GM21717 (cell line): Measurements from ENCODE around the gene SAMD14.

ENCODE experiments used
- ATAC-seq: cut with Tn5 transposase; IDR thresholded peaks from one replicate; pipeline ENCODE4 v1.9.1; 2021; ENCODE audit warnings: mild to moderate bottlenecking, moderate library complexity; ENCODE audit not compliant: unreplicated experiment

The SAMD14 gene

GRCh38 chr17:50148226-50149090 is 18.5 kb upstream of the SAMD14 start:
- peak; percentile 36 for ATAC-seq

DNA sequence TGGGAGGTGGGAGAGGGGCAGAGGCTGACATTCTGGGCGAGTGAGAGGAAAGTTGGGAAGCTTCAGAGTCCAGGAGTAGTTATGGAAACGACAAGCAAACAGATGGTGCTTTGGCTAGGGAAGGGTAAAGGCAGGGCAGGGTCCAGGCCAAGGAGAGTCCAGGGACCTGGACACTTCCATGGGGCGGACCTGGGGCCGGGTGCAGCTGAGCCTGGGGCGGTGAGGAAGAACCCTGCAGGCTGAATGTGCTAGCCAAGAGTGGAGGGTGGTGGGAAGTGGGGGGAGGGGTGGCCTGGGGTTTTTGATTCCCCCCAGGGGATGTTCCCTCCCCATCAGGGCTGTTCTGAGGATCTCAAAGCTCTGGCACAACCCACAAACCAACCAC is 17.9 kb upstream of the SAMD14 start:
- no peak for ATAC-seq

- ATAC-seq, result no peak
These were observed 17.1 kb upstream of the SAMD14 start for GRCh38 chr17:50146927-50147665.

GRCh38 chr17:50146230-50146926 is 16.4 kb upstream of the SAMD14 start:
- no peak for ATAC-seq

- ATAC-seq, result no peak
These were observed 15.7 kb upstream of the SAMD14 start for GRCh38 chr17:50145532-50146229.

DNA sequence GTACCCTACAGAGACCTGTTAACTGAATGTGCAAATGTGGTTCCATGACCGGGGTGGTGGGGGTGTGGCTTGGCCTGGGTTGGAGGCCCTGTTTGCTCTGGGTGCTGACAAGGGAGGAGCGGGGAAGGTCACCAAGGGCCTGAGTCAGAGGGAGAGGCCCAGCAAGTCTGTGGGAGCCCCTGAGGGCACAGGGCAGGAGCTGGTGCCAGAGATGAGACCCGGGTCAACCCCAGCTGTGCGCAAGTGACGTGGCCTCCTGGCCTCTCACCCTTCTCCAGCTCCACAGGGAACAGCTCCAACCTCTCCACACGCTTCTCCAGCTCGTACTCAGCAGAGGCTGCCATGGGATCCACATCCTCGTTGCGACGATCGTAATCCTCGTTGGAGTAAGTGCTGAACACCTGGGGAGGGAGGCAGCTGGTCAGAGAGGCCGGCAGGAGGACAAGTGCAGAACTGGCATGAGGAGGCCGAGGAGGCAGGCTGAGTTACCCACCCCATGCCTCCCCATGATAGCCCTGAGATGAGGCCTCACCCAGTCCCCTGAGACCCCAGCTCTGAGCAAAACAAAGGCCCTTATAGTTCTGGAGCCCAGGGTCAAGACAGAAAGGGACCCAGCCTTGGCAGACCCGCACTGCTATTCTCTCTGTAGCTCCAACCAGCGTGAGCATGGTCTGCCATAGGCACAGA is 15.0 kb upstream of the SAMD14 start:
- ATAC-seq, result no peak

DNA sequence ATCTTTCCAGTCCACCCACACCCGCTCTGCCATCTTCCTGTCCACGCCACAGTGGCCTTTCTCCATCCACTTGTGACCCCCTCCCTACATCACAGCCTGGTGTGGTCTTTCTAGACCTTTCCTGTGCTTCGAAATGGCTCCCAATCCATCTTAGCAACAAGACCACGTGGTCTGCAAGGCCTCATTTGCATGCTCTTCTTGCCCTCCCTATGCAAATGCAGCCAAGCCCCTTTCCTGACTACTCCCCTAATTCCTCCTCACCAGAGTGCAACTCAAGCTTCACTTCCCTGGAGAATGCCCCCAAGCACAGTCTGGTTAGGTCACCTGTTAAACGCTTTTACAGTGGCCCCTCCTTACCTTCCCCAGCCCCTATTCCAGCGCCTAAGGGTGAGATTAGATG is 14.4 kb upstream of the SAMD14 start:
- ATAC-seq, result no peak

DNA sequence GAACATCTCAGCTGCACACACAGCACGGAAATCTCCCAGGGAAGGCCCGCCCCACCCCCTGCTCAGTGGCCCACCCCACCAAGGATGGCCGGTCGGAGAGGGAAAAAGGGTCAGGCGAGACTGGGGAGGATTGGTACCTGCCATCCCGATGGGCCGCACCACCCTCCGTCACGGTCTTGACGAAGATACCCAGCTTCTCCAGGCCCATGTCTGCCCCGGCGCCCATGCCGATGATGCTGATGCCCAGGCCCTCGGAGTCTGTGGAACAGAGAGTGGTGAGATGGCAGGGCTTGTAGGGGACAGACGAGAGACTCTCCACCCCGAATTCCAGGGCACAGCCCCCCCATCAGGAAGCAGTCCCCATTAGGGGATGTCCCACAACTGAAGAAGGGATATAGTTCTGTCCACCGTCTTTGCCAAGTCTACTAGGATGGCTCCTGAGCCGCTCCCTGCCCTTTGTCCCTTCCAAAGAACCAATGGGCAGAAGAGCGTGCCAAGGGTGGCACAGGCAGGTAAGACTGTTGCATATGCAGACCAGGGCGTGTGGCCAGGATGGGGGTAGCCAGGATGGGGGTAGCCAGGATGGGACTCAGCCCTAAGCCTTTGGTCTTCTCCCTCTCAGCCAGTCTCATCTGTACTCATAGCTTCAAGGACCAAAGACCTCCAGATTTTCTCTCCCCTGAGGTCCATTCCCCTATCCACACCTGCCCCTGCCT is 13.7 kb upstream of the SAMD14 start:
- no peak for ATAC-seq

DNA sequence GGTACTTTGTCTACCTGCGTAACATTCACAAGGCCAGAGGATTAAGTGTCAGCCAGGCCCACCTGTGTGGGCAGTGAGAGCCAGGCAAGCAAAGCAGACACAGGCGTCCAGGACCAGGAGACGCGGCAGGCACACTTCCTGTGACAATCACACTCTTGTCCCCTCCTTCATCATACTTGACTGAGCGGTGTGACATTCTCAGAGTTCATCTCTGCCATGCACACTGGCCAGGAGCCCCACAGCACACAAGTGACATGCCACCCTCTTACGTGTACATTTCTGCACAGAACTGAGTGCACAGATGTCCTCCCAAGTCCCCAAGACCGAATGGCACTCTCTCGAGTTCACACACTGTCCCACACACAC is 11.8 kb upstream of the SAMD14 start:
- no peak for ATAC-seq

GRCh38 chr17:50141026-50141744 is 11.2 kb upstream of the SAMD14 start:
- ATAC-seq, result no peak

- peak; percentile 41 for ATAC-seq
These were observed 10.3 kb upstream of the SAMD14 start for GRCh38 chr17:50139950-50140885.

GRCh38 chr17:50139185-50139783 is 9.3 kb upstream of the SAMD14 start:
- ATAC-seq, result no peak

DNA sequence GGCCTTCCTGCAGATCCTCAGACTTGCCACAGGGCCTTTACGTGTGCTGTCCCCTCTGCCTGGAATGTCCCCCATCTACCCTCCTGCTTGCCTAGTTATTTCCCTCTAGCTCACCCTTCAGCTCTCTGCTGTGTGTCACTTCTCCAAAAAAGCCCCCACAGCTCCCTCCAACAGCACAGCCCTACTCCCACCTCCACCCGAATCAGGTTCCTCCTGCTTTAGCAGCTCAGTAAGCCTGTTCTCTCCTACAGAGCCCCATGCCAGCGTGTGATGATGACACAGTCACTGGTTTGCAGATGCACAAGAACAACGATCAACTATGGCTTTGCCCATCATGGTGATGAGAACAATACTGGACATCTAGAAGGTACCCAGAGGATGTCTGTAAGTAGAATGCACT is 7.1 kb upstream of the SAMD14 start:
- no peak for ATAC-seq

DNA sequence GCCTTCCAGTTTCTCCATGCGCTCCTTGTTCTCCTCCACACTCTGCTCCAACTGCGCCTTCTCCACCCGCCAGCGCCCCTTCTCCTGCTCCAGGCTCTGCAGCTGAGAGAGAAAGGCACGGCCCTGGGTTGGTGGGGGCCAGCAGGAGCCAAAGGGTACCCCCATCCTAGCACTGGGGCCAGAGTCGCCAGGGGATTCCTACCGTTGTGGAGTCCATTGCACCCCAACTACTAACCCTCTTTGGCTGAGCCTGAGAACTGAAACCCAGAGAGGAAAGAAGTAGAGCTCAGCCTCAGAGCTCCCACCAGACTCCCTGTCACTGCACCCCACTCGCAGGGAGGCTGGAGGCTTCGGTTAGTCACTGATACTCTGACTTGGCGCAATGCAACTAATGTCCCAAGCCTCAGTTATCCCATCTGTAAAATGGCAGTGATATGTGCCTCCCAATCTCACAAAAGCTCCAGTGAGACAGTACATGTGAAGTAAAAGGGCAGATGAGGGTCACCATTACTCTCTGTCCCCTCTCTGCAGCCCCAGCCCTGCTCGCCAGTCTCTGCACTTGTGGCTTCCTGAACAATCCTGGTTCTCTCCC is 6.2 kb upstream of the SAMD14 start:
- ATAC-seq, result no peak

GRCh38 chr17:50135316-50136095 is 5.5 kb upstream of the SAMD14 start:
- ATAC-seq, result no peak
